ENCODE measurements around the gene RAB21. TPM values are rescaled to one million over a fixed set of nuclear protein-coding genes. Genes with fewer than 3 reads are reported as not detected.

Gene RAB21
- total and polyA plus RNA-seq, 2 of the 13 experiments (the other 11 are each of a cell fraction or from before 2014, with no cell fraction given) = 4.4 to 50.9 TPM

- TF ChIP-seq ARID5B (CRISPR knock-in tag; IDR thresholded peaks at IDR 0.05) (peak; percentile 68), ZNF850 (CRISPR knock-in tag; conservative IDR thresholded peaks at IDR 0.05) (0 out of 2 replicates have a peak, but pooled peaks have one; percentile 73), NR2F1 (CRISPR knock-in tag; IDR thresholded peaks at IDR 0.05) (0 out of 4 replicates have a peak, but pooled peaks of 1 of the 2 experiments have one; percentile 32), SALL2 (CRISPR knock-in tag; IDR thresholded peaks at IDR 0.05) (peak; percentile 67; the same call in 1 of the 2 replicates), ZNF337 (CRISPR knock-in tag; IDR thresholded peaks at IDR 0.05; ENCODE audit: borderline replicate concordance, low read depth) (peak; percentile 70; the same call in 1 of the 2 replicates), KMT2B (CRISPR knock-in tag; IDR thresholded peaks at IDR 0.05) (peak; percentile 92), ZNF12 (CRISPR knock-in tag; IDR thresholded peaks at IDR 0.05) (0 out of 2 replicates have a peak, but pooled peaks have one; percentile 9), ZNF720 (CRISPR knock-in tag; IDR thresholded peaks at IDR 0.05) (peak; percentile 25; the same call in 1 of the 2 replicates), EED (CRISPR knock-in tag; IDR thresholded peaks at IDR 0.05) (peak; percentile 83; the same call in 1 of the 2 replicates), FOXC1 (CRISPR knock-in tag; IDR thresholded peaks at IDR 0.05; ENCODE audit: borderline replicate concordance) (0 out of 2 replicates have a peak, but pooled peaks have one; percentile 28), ZNF205 (CRISPR knock-in tag; IDR thresholded peaks at IDR 0.05) (peak; percentile 66; the same call in 1 of the 2 replicates), CREBL2 (CRISPR knock-in tag; IDR thresholded peaks at IDR 0.05; ENCODE audit: borderline replicate concordance) (0 out of 2 replicates have a peak, but pooled peaks have one; percentile 31), JUN (CRISPR knock-in tag; IDR thresholded peaks at IDR 0.05) (0 out of 2 replicates have a peak, but pooled peaks have one; percentile 26), MIER3 (CRISPR knock-in tag; IDR thresholded peaks at IDR 0.05; ENCODE audit: borderline replicate concordance) (peak; percentile 71; the same call in 1 of the 2 replicates), ZNF33B (CRISPR knock-in tag; IDR thresholded peaks at IDR 0.05) (0 out of 2 replicates have a peak, but pooled peaks have one; percentile 59), E2F1 (CRISPR knock-in tag; IDR thresholded peaks at IDR 0.05) (peak; percentile 52; the same call in 1 of the 2 replicates), ZNF503 (CRISPR knock-in tag; IDR thresholded peaks at IDR 0.05) (peak; percentile 62; the same call in 1 of the 2 replicates), MXD3 (CRISPR knock-in tag; IDR thresholded peaks at IDR 0.05) (peak; percentile 79; the same call in 1 of the 2 replicates), LCORL (IDR thresholded peaks at IDR 0.05) (no peak), LCORL (CRISPR knock-in tag; IDR thresholded peaks at IDR 0.05) (peak; percentile 41; the same call in 1 of the 2 replicates), MXI1 (IDR thresholded peaks at IDR 0.05; ENCODE audit: borderline replicate concordance, low read depth, low read length) (peak; percentile 66; the same call in 1 of the 3 replicates)
Observed at GRCh38 chr12:71754461-71755145, at the start of gene RAB21 (continued).

Data from HepG2 (cell line).